ENCODE measurements around the gene P2RX4. TPM values are rescaled to one million over a fixed set of nuclear protein-coding genes. Genes with fewer than 3 reads are reported as not detected.
"Not testable (repeated sequence)": the region's sequence is repeated elsewhere in the genome, so short reads cannot be mapped to it uniquely, and the experiment has no call there.

P2RX4 gene
- total and polyA plus RNA-seq, 12 donors, result 13.3 to 114 (median 34.4) TPM

DNA sequence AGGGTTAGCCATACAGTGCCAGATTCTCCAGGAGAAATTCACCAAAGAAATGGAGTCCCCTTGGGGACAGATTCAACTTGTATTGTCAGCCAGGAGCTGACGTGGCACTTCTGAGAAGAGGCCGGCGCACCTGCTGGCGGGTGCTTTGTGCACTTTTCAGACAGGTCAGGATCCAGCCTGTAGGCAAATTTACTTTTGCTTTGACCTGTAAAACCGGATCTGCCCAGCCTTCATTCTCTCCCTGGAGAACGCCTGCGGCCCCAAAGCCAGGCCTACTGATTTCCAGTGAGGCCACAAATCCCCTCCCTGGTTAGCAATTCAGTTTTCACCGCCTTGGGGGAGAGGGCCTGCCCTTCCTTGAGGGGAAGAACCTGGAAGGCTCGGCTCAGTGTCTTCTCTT, 17.4 kb downstream of the P2RX4 start:
- H3K9me3 ChIP-seq (replicated peaks in 1 of 3), result no peaks in the 10 kb centered on the region
- no peak overlapping the region for H3K4me3 ChIP-seq
- intact Hi-C loops (cut with DNase I), result no loop called here
- 85 to 95% (median 90%) methylated on average over 7 to 9 of the region's 9 CpGs for WGBS, 4 donors
- H3K4me1 ChIP-seq (replicated peaks in 1 of 2), result no peaks in the 10 kb centered on the region
- TF ChIP-seq, protein P1, sequence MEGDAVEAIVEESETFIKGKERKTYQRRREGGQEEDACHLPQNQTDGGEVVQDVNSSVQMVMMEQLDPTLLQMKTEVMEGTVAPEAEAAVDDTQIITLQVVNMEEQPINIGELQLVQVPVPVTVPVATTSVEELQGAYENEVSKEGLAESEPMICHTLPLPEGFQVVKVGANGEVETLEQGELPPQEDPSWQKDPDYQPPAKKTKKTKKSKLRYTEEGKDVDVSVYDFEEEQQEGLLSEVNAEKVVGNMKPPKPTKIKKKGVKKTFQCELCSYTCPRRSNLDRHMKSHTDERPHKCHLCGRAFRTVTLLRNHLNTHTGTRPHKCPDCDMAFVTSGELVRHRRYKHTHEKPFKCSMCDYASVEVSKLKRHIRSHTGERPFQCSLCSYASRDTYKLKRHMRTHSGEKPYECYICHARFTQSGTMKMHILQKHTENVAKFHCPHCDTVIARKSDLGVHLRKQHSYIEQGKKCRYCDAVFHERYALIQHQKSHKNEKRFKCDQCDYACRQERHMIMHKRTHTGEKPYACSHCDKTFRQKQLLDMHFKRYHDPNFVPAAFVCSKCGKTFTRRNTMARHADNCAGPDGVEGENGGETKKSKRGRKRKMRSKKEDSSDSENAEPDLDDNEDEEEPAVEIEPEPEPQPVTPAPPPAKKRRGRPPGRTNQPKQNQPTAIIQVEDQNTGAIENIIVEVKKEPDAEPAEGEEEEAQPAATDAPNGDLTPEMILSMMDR (IDR thresholded peaks at IDR 0.05), result no peak
- no peak for TF ChIP-seq POLR2A (IDR thresholded peaks at IDR 0.05)
- no peak overlapping the region for H3K27ac ChIP-seq
- H3K27me3 ChIP-seq, result no peaks in the 10 kb centered on the region
- no peak for DNase-seq
- H3K36me3 ChIP-seq (replicated peaks in 1 of 2), result peaks cover 0 to 16% of the 10 kb centered on the region in 2 donors

DNA sequence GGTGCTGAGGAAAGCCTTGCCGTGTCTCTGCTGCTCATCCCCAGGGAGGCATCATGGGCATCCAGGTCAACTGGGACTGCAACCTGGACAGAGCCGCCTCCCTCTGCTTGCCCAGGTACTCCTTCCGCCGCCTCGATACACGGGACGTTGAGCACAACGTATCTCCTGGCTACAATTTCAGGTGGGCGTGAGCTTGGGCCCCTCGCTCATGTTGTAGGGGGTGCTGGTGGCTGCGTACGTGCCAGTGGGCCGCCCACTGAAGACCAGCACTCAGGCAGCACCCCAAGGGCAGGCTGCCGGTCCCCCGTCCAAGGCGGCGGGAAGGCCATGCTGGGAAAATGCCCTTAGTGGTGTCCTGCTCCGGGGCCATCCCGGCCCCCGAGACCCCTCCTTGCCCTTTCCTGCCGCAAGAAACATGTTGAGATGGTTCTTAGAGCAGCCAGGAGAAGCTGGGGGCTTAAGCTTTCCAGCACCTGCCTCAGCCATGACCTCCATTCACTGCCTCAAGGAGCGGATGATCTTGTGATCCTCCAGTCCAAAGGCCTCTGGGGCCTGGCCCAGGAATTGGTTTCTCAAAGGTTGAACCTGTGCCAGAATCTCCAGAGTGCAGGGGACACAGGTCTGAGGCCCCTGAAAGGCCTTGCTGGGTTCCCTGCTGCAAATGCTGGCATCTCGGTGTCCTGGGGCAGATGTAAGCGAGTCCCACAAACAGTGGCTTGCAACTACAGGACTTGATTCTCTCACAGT, 19.2 kb downstream of the P2RX4 start:
- DNase-seq, result no peak
- no peak overlapping the region for H3K4me3 ChIP-seq
- no peaks in the 10 kb centered on the region for H3K27me3 ChIP-seq
- H3K4me1 ChIP-seq (replicated peaks in 1 of 2), result no peaks in the 10 kb centered on the region
- peaks cover 0 to 16% of the 10 kb centered on the region in 2 donors for H3K36me3 ChIP-seq (replicated peaks in 1 of 2)
- TF ChIP-seq, protein P1 (IDR thresholded peaks at IDR 0.05), result no peak
- no peak for TF ChIP-seq POLR2A (IDR thresholded peaks at IDR 0.05)
- 91 to 97% (median 95%) methylated on average over 5 to 24 of the region's 24 CpGs for WGBS, 4 donors
- intact Hi-C loops (cut with DNase I), result no loop called here
- no peak overlapping the region for H3K27ac ChIP-seq
- no peaks in the 10 kb centered on the region for H3K9me3 ChIP-seq (replicated peaks in 1 of 3)

DNA sequence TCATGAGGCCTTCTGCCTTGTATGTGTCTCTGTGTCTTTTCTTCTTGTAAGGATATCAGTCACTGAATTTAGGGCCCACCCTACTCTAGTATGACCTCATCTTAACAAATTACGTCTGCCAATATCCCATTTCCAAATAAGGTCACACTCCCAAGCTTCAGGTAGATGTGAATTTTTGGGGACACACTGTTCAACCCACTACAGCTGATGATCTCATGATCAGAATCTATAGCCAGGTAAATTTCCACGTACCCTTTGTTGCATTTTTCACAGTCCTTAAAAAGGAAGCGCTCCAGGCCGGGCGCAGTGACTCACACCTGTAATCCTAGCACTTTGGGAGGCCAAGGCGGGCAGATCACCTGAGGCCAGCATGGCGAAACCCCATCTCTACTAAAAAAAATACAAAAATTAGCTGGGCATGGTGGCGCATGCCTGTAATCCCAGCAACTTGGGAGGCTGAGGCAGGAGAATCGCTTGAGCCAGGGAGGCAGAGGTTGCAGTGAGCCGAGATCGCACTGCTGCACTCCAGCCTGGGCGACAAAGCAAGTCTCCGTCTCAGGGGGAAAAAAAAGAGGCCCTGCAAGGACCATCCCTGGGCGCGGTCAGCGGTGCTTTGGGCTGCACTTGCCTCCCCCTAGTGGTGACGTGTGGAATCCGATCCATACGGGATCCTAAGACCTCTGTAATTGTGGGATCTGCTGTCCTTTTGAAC, 20.1 kb downstream of the P2RX4 start:
- DNase-seq, result peak; percentile 64 to 87 (median 79)
- peaks cover 0 to 22% of the 10 kb centered on the region in 2 donors for H3K36me3 ChIP-seq (replicated peaks in 1 of 2)
- H3K4me3 ChIP-seq; intact Hi-C loops (cut with DNase I); H3K4me1 ChIP-seq (replicated peaks in 1 of 2); H3K27me3 ChIP-seq; H3K9me3 ChIP-seq (replicated peaks in 1 of 3); H3K27ac ChIP-seq: not testable (repeated sequence)
- TF ChIP-seq, protein P1 (IDR thresholded peaks at IDR 0.05), result peak; percentile 77 to 93 (median 82)
- 43 to 55% (median 48%) methylated on average over 15 to 19 of the region's 19 CpGs for WGBS, 4 donors

DNA sequence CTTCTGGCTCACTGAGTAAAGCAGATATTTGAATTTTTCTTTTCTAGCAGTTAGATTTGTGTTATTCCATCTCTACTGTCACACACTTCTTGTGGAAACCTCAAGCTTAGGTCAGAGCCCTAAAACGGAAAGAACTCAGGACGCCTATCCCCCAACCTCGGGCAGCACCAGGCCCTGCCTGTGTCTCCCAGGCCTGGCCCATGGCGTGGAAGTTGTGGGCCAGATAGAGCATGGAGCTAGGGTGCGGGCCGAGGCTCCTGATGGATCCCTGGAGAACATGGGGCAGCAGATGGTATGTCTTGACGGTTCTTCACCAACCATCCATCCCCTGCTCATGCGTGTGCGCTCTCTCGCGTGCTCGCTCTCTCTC, 20.6 kb downstream of the P2RX4 start:
- TF ChIP-seq, protein P1 (IDR thresholded peaks at IDR 0.05), result peak in 2 of 6 experiments; percentile 4 to 13
- no peak for TF ChIP-seq POLR2A (IDR thresholded peaks at IDR 0.05)
- intact Hi-C loops (cut with DNase I), result no loop called here
- Histone ChIP-seq H3K4me3 (no peak overlapping the region), H3K27ac (no peak overlapping the region), H3K9me3 (replicated peaks in 1 of 3) (no peaks in the 10 kb centered on the region), H3K4me1 (replicated peaks in 1 of 2) (no peaks in the 10 kb centered on the region), H3K36me3 (replicated peaks in 1 of 2) (peaks cover 0 to 24% of the 10 kb centered on the region in 2 donors), H3K27me3 (no peaks in the 10 kb centered on the region)
- WGBS, 4 donors, result 79 to 92% (median 86%) methylated on average over 12 of the region's 12 CpGs
- DNase-seq, result no peak

Data from adrenal gland (tissue), 12 donors.